HCT116 (cell line): ENCODE measurements around the gene PKN3. TPM values are rescaled to one million over a fixed set of nuclear protein-coding genes. Genes with fewer than 3 reads are reported as not detected.

ENCODE experiments used
- ATAC-seq: fragments of 200-7000 bp; cut with Tn5 transposase; 2 replicates; pipeline ENCODE4 v1.9.1; 2020; ENCODE audit warnings: mild to moderate bottlenecking, moderate library complexity
- BruUV-seq: library from RNA; stranded (reverse); fragments of 400-500 nt; replicated peaks from 2 replicates; lab custom pipeline; 2021; lab: Mats Ljungman, UMichigan
- CTCF ChIA-PET: fragments of 300-600 bp; sonication (Branson Sonifier 250); formaldehyde crosslinking; loops from one replicate; lab custom pipeline; 2021; ENCODE audit warnings: antibody characterized with exemption; lab: Charles Lee
- POLR2A ChIA-PET: fragments of 300-600, 350-600 bp; sonication (Branson Sonifier 250); formaldehyde crosslinking; loops from one replicate; lab custom pipeline; 2021; ENCODE audit warnings: antibody characterized with exemption; lab: Charles Lee
- RAD21 ChIA-PET, 2 experiments: fragments of 300-600 bp; sonication (Branson Sonifier 250); formaldehyde crosslinking; loops; one replicate each; lab custom pipeline; 2023; ENCODE audit warnings: low total read pairs in 2 of 2; ENCODE audit not compliant: uncharacterized antibody in 2 of 2, unreplicated experiment in 2 of 2, low non-redundant PET in 1 of 2; lab: Charles Lee
- DNase-seq: peaks from one replicate; pipeline ENCODE4 v3.0.0-alpha.2; 2010; ENCODE audit warnings: low read depth, low spot score
- H2AFZ ChIP-seq: fragments of 200-600 bp; shearing (Covaris generic), sonication (generic); 2 replicates; pipeline ENCODE4 v1.6.1; 2017; ENCODE audit warnings: low read depth, mixed run types, mixed read lengths, antibody characterized with exemption, low read length; ENCODE audit not compliant: poor library complexity, severe bottlenecking
- H3K27ac ChIP-seq: 2 replicates; pipeline ENCODE4 v1.5.1; 2012; ENCODE audit warnings: low read depth, low read length
- H3K27me3 ChIP-seq: fragments of 200-600 bp; sonication (generic); 2 replicates; pipeline ENCODE4 v1.6.1; 2016; ENCODE audit warnings: mixed run types, low read length, mixed read lengths; ENCODE audit not compliant: insufficient read depth
- H3K36me3 ChIP-seq, 2 experiments: fragments of 200-500 bp in 1 of 2; fragments of 200-600 bp in 1 of 2; sonication (Bioruptor generic) in 1 of 2; sonication (generic) in 1 of 2; 2 replicates each; pipeline versions ENCODE4 v1.5.1 to v1.6.1; 2014 to 2016; ENCODE audit warnings: low read length in 2 of 2, inconsistent platforms in 1 of 2, mixed read lengths in 1 of 2, mixed run types in 1 of 2; ENCODE audit not compliant: insufficient read depth in 2 of 2, control insufficient read depth in 1 of 2
- H3K4me1 ChIP-seq, 2 experiments: fragments of 200-600 bp in 1 of 2; sonication (generic) in 1 of 2; 2 replicates each; pipeline versions ENCODE4 v1.5.1 to v1.6.1; 2012 to 2017; ENCODE audit warnings: low read length in 2 of 2, inconsistent platforms in 1 of 2, mild to moderate bottlenecking in 1 of 2, mixed read lengths in 1 of 2, mixed run types in 1 of 2, moderate library complexity in 1 of 2; ENCODE audit not compliant: insufficient read depth in 2 of 2, control insufficient read depth in 1 of 2
- H3K4me2 ChIP-seq: fragments of 200-600 bp; sonication (generic); 2 replicates; pipeline ENCODE4 v1.6.1; 2017; ENCODE audit warnings: mixed run types, low read length, mixed read lengths
- H3K4me3 ChIP-seq, 2 experiments: fragments of 200-600 bp in 1 of 2; sonication (generic) in 1 of 2; replicated peaks in 1 of 2; 2 replicates each; pipeline ENCODE4 v1.5.1; 2011 to 2016; ENCODE audit warnings: low read length in 2 of 2, control low read depth in 1 of 2, low read depth in 1 of 2, mild to moderate bottlenecking in 1 of 2, mixed read lengths in 1 of 2, mixed run types in 1 of 2
- H3K79me2 ChIP-seq: fragments of 200-600 bp; sonication (generic); 2 replicates; pipeline ENCODE4 v1.6.1; 2017; ENCODE audit warnings: mild to moderate bottlenecking, mixed run types, low read length, moderate library complexity, mixed read lengths; ENCODE audit not compliant: insufficient read depth
- H3K9ac ChIP-seq: fragments of 200-600 bp; sonication (generic); 2 replicates; pipeline ENCODE4 v1.6.1; 2016; ENCODE audit warnings: low read length, mixed read lengths
- H3K9me2 ChIP-seq: fragments of 200-600 bp; sonication (generic), shearing (Covaris generic); 2 replicates; pipeline ENCODE4 v1.6.1; 2017; ENCODE audit warnings: mixed run types, mild to moderate bottlenecking, moderate library complexity; ENCODE audit not compliant: insufficient read depth
- H3K9me3 ChIP-seq, 2 experiments: fragments of 200-500 bp in 1 of 2; fragments of 200-600 bp in 1 of 2; sonication (Bioruptor generic) in 1 of 2; sonication (generic) in 1 of 2; 2 replicates each; pipeline ENCODE4 v1.6.1; 2014 to 2017; ENCODE audit warnings: low read length in 2 of 2, mixed read lengths in 2 of 2, inconsistent platforms in 1 of 2, low read depth in 1 of 2, mild to moderate bottlenecking in 1 of 2, mixed run types in 1 of 2, moderate library complexity in 1 of 2; ENCODE audit not compliant: control insufficient read depth in 1 of 2, insufficient read depth in 1 of 2
- H4K20me1 ChIP-seq: fragments of 200-600 bp; sonication (generic), shearing (Covaris generic); 2 replicates; pipeline ENCODE4 v1.6.1; 2017; ENCODE audit warnings: mixed run types, mild to moderate bottlenecking, moderate library complexity; ENCODE audit not compliant: insufficient read depth
- CEBPB ChIP-seq: IDR thresholded peaks from 2 replicates; pipeline ENCODE4 v1.6.1; 2012; ENCODE audit warnings: low read depth
- EGR1 ChIP-seq: IDR thresholded peaks from 2 replicates; pipeline ENCODE4 v1.6.1; 2012; ENCODE audit warnings: low read depth
- ELF1 ChIP-seq: IDR thresholded peaks from 2 replicates; pipeline ENCODE4 v1.6.1; 2012; ENCODE audit warnings: low read depth, borderline replicate concordance
- EZH2 ChIP-seq: fragments of 200-600 bp; sonication (generic); IDR thresholded peaks from 2 replicates; pipeline ENCODE4 v1.6.1; 2017; ENCODE audit warnings: antibody characterized with exemption, mixed run types
- EZH2phosphoT487 ChIP-seq: fragments of 200-600 bp; IDR thresholded peaks from 2 replicates; pipeline ENCODE4 v1.6.1; 2018; ENCODE audit warnings: antibody characterized with exemption, borderline replicate concordance
- FOSL1 ChIP-seq: IDR thresholded peaks from 2 replicates; pipeline ENCODE4 v1.6.1; 2012; ENCODE audit warnings: low read depth
- MAX ChIP-seq: IDR thresholded peaks from 2 replicates; pipeline ENCODE4 v1.6.1; 2012
- POLR2A ChIP-seq: IDR thresholded peaks from 2 replicates; pipeline ENCODE4 v1.7.0; 2011; ENCODE audit warnings: borderline replicate concordance; ENCODE audit not compliant: insufficient read depth, insufficient read length; ENCODE audit errors: extremely low read depth
- RAD21 ChIP-seq: IDR thresholded peaks from 2 replicates; pipeline ENCODE4 v1.6.1; 2012; ENCODE audit warnings: low read depth, mild to moderate bottlenecking
- SIN3A ChIP-seq: IDR thresholded peaks from 2 replicates; pipeline ENCODE4 v1.6.1; 2012; ENCODE audit warnings: low read depth
- SP1 ChIP-seq: IDR thresholded peaks from 2 replicates; pipeline ENCODE4 v1.6.1; 2012; ENCODE audit warnings: low read depth
- TCF7L2 ChIP-seq: IDR thresholded peaks from 2 replicates; pipeline ENCODE4 v1.7.0; 2011; ENCODE audit warnings: borderline replicate concordance, inconsistent platforms; ENCODE audit not compliant: insufficient read depth, insufficient read length; ENCODE audit errors: extremely low read depth
- ZNF274 ChIP-seq: fragments of 200-500 bp; sonication (Bioruptor generic); IDR thresholded peaks from 2 replicates; pipeline ENCODE4 v1.6.1; 2014; ENCODE audit warnings: mild to moderate bottlenecking, low read depth, low read length, inconsistent platforms
- intact Hi-C: fragments of 100-400 bp; cut with micrococcal nuclease; formaldehyde crosslinking; loops from 2 replicates; pipeline ENCODE4 v1.10.0; 2022
- total RNA-seq: library from RNA; stranded (reverse); gene quantifications from one replicate; pipeline ENCODE4 v1.2.1, GENCODE V29; 2021; ENCODE audit not compliant: unreplicated experiment
- TF ChIP-seq, protein P1 (sequence below): IDR thresholded peaks from 2 replicates; pipeline ENCODE4 v1.6.1; 2012
- TF ChIP-seq, protein P2 (sequence below): IDR thresholded peaks from 2 replicates; pipeline ENCODE4 v1.6.1; 2012; ENCODE audit warnings: low read depth
- TF ChIP-seq, protein P3 (sequence below), 3 experiments: fragments of 200-600 bp in 1 of 3; sonication (generic) in 1 of 3; IDR thresholded peaks in 2 of 3; conservative IDR thresholded peaks in 1 of 3; 2 replicates each; pipeline ENCODE4 v1.5.1; 2012 to 2017; ENCODE audit warnings: low read depth in 2 of 3, low read length in 2 of 3, antibody characterized with exemption in 1 of 3, borderline replicate concordance in 1 of 3, control low read depth in 1 of 3, mild to moderate bottlenecking in 1 of 3, mixed read lengths in 1 of 3, mixed run types in 1 of 3, moderate library complexity in 1 of 3; ENCODE audit not compliant: insufficient read depth in 1 of 3

The PKN3 gene
- total RNA-seq, 1 experiment from 2014 or later: 37.9 TPM

DNA sequence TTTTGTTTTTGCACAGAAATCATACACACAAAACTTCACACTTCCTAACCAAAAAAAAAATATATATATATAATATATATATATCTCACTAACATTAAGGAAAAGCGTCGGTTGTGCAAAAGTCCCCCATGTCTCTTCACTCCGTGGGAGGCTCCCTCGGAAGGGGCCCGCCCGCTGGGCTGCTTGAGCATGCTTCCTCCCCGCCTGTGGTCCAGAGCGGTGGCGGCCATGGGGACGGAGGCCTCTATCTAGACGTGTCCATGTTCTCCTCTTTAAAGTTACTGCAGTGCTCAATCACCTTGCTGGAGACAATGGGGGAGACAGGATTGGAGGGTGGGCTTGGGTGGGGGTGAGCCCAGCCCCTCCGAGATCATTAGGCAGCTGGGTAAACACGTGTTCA, 28.8 kb downstream of the PKN3 start:
- POLR2A ChIA-PET: no interaction called here
- RAD21 ChIA-PET: no interaction called here
- intact Hi-C loops: loop anchor here (5.0 kb wide), 2 partner anchors 84 to 151 kb away; partner anchors contain the start of genes KYAT1 and LRRC8A

More for the DNA sequence above, 28.8 kb downstream of the PKN3 start:
- no peak overlapping the region for H3K27ac ChIP-seq
- no peak overlapping the region for H3K9ac ChIP-seq
- no peak overlapping the region for H3K4me2 ChIP-seq
- H3K4me3 ChIP-seq: no peak overlapping the region
- BruUV-seq: no TSS peak
- no peaks in the 10 kb centered on the region for H3K9me2 ChIP-seq
- DNase-seq (no peak), ATAC-seq (no peak)
- no peaks in the 10 kb centered on the region for H3K27me3 ChIP-seq
- H4K20me1 ChIP-seq: no peaks in the 10 kb centered on the region
- no peaks in the 10 kb centered on the region for H3K36me3 ChIP-seq
- no peaks in the 10 kb centered on the region for H3K9me3 ChIP-seq
- TF ChIP-seq SIN3A (no peak), POLR2A (no peak), EZH2 (no peak), SP1 (no peak), ZNF274 (no peak), RAD21 (no peak), FOSL1 (no peak), ELF1 (no peak), MAX (no peak), CEBPB (no peak), EGR1 (no peak), EZH2phosphoT487 (no peak), TCF7L2 (no peak)
- TF ChIP-seq, protein P1, sequence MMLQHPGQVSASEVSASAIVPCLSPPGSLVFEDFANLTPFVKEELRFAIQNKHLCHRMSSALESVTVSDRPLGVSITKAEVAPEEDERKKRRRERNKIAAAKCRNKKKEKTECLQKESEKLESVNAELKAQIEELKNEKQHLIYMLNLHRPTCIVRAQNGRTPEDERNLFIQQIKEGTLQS: no peak
- TF ChIP-seq, protein P2, sequence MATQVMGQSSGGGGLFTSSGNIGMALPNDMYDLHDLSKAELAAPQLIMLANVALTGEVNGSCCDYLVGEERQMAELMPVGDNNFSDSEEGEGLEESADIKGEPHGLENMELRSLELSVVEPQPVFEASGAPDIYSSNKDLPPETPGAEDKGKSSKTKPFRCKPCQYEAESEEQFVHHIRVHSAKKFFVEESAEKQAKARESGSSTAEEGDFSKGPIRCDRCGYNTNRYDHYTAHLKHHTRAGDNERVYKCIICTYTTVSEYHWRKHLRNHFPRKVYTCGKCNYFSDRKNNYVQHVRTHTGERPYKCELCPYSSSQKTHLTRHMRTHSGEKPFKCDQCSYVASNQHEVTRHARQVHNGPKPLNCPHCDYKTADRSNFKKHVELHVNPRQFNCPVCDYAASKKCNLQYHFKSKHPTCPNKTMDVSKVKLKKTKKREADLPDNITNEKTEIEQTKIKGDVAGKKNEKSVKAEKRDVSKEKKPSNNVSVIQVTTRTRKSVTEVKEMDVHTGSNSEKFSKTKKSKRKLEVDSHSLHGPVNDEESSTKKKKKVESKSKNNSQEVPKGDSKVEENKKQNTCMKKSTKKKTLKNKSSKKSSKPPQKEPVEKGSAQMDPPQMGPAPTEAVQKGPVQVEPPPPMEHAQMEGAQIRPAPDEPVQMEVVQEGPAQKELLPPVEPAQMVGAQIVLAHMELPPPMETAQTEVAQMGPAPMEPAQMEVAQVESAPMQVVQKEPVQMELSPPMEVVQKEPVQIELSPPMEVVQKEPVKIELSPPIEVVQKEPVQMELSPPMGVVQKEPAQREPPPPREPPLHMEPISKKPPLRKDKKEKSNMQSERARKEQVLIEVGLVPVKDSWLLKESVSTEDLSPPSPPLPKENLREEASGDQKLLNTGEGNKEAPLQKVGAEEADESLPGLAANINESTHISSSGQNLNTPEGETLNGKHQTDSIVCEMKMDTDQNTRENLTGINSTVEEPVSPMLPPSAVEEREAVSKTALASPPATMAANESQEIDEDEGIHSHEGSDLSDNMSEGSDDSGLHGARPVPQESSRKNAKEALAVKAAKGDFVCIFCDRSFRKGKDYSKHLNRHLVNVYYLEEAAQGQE: no peak
- TF ChIP-seq, protein P3, sequence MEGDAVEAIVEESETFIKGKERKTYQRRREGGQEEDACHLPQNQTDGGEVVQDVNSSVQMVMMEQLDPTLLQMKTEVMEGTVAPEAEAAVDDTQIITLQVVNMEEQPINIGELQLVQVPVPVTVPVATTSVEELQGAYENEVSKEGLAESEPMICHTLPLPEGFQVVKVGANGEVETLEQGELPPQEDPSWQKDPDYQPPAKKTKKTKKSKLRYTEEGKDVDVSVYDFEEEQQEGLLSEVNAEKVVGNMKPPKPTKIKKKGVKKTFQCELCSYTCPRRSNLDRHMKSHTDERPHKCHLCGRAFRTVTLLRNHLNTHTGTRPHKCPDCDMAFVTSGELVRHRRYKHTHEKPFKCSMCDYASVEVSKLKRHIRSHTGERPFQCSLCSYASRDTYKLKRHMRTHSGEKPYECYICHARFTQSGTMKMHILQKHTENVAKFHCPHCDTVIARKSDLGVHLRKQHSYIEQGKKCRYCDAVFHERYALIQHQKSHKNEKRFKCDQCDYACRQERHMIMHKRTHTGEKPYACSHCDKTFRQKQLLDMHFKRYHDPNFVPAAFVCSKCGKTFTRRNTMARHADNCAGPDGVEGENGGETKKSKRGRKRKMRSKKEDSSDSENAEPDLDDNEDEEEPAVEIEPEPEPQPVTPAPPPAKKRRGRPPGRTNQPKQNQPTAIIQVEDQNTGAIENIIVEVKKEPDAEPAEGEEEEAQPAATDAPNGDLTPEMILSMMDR (IDR thresholded peaks at IDR 0.05 in 2 of 3, conservative IDR thresholded peaks at IDR 0.05 in 1 of 3; ENCODE audit: borderline replicate concordance in 1 of 3, insufficient read depth in 1 of 3, low read depth in 2 of 3, low read length in 2 of 3): no peak
- no peaks in the 10 kb centered on the region for H3K79me2 ChIP-seq
- CTCF ChIA-PET: no interaction called here
- no peak overlapping the region for H2AFZ ChIP-seq
- H3K4me1 ChIP-seq: peaks cover 0 to 10% of the 10 kb centered on the region in 2 experiments; a peak in 1 of 4 replicates
